Ascending aorta (tissue), 2 donors: ENCODE data around the gene NR2F1. TPM values are rescaled to one million over a fixed set of nuclear protein-coding genes. Genes with fewer than 3 reads are reported as not detected.

Experiments used
- DNase-seq, 2 donors: peaks; one replicate each; pipeline ENCODE4 v3.0.0-alpha.2; 2019; ENCODE audit warnings: low spot score in 2 of 2
- H3K27ac ChIP-seq, 2 donors: fragments of 200-600 bp; sonication (generic); one replicate each; pipeline ENCODE4 v1.5.1; 2016 to 2017; ENCODE audit warnings: mild to moderate bottlenecking in 1 of 2
- H3K27me3 ChIP-seq: fragments of 200-600 bp; sonication (generic); one replicate; pipeline ENCODE4 v1.5.1; 2017
- H3K36me3 ChIP-seq, 2 donors: fragments of 200-600 bp; sonication (generic); one replicate each; pipeline ENCODE4 v1.5.1; 2016
- H3K4me1 ChIP-seq, 2 donors: fragments of 200-600 bp; sonication (generic); one replicate each; pipeline ENCODE4 v1.5.1; 2016 to 2017; ENCODE audit warnings: mild to moderate bottlenecking in 1 of 2
- H3K4me3 ChIP-seq, 2 donors: fragments of 200-600 bp; sonication (generic); one replicate each; pipeline ENCODE4 v1.5.1; 2016 to 2017; ENCODE audit warnings: mild to moderate bottlenecking in 1 of 2
- H3K9me3 ChIP-seq, 2 donors: fragments of 200-600 bp; sonication (generic); one replicate each; pipeline ENCODE4 v1.5.1; 2016
- CTCF ChIP-seq, 3 experiments: fragments of 200-600 bp in 2 of 3; fragments of 450-650 bp in 1 of 3; sonication (generic) in 2 of 3; IDR thresholded peaks; one replicate each; pipeline ENCODE4 v1.5.1; 2016 to 2019; ENCODE audit warnings: antibody characterized with exemption in 3 of 3, mild to moderate bottlenecking in 1 of 3, moderate library complexity in 1 of 3
- intact Hi-C: fragments of 100-400 bp; cut with DNase I; formaldehyde crosslinking; loops from one replicate; pipeline ENCODE4 v1.15.1; 2023
- total RNA-seq: library from RNA; depleted of rRNA; stranded (reverse); fragments of >200 nt; gene quantifications from one replicate; pipeline ENCODE4 v1.1.0, GENCODE V29; 2016

The NR2F1 gene
- total RNA-seq, 1 donor from 2014 or later, result 8.0 TPM

- no peaks in the 10 kb centered on the region for H3K4me1 ChIP-seq
- H3K36me3 ChIP-seq, result no peaks in the 10 kb centered on the region
- no peaks in the 10 kb centered on the region for H3K9me3 ChIP-seq
- intact Hi-C loops, result no loop called here
- DNase-seq, result no peak
- peaks cover 14% of the 10 kb centered on the region for H3K27me3 ChIP-seq
- no peak for TF ChIP-seq CTCF (IDR thresholded peaks at IDR 0.05)
- no peak overlapping the region for H3K4me3 ChIP-seq
- H3K27ac ChIP-seq, result no peak overlapping the region
These were observed 13.5 kb upstream of the NR2F1 start for GRCh38 chr5:93569300-93570160.

- Histone ChIP-seq H3K4me3 (peak overlapping the region; percentile 22 to 41), H3K4me1 (no peaks in the 10 kb centered on the region), H3K27ac (no peak overlapping the region), H3K27me3 (peaks cover 14% of the 10 kb centered on the region), H3K9me3 (no peaks in the 10 kb centered on the region), H3K36me3 (no peaks in the 10 kb centered on the region)
- no peak for TF ChIP-seq CTCF (IDR thresholded peaks at IDR 0.05)
- intact Hi-C loops, result no loop called here
- DNase-seq, result no peak
These were observed 12.5 kb upstream of the NR2F1 start for GRCh38 chr5:93570294-93571113.

- no peak for TF ChIP-seq CTCF (IDR thresholded peaks at IDR 0.05)
- no peak for DNase-seq
- no peak overlapping the region for H3K27ac ChIP-seq
- H3K4me1 ChIP-seq, result no peaks in the 10 kb centered on the region
- H3K27me3 ChIP-seq, result peaks cover 14% of the 10 kb centered on the region
- intact Hi-C loops, result no loop called here
- no peak overlapping the region for H3K4me3 ChIP-seq
- H3K36me3 ChIP-seq, result no peaks in the 10 kb centered on the region
- no peaks in the 10 kb centered on the region for H3K9me3 ChIP-seq
These were observed 11.7 kb upstream of the NR2F1 start for GRCh38 chr5:93571114-93571949.

- H3K4me1 ChIP-seq, result no peaks in the 10 kb centered on the region
- H3K27ac ChIP-seq, result no peak overlapping the region
- no peaks in the 10 kb centered on the region for H3K36me3 ChIP-seq
- no peak for DNase-seq
- TF ChIP-seq CTCF (IDR thresholded peaks at IDR 0.05), result no peak
- no peaks in the 10 kb centered on the region for H3K9me3 ChIP-seq
- intact Hi-C loops, result no loop called here
- peak overlapping the region in 1 of 2 donors; percentile 5 for H3K4me3 ChIP-seq
- peaks cover 14% of the 10 kb centered on the region for H3K27me3 ChIP-seq
These were observed 10.9 kb upstream of the NR2F1 start for GRCh38 chr5:93572101-93572607.
